ENCODE measurements around the gene TXNDC11.

TXNDC11 gene

GRCh38 chr16:11650641-11651591 lies 91.7 kb downstream of the TXNDC11 start:
- no peak for DNase-seq

DNA sequence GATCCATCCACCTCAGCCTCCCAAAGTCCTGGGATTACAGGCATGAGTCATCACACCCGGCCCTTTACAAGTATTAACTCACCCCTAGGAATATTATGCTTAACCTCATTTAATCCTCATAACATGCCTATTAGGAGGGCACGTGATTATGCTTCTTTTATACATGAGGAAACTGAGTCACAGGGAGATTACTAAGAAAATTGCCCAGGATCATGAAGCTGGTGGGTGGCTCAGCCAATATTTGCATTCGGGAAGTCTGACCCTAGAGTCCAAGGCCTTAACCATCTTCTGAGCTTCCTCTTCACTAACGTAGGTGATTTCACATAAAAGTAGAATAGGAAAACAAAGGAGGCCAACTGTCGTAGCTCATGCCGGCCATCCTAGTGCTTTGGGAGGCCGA lies 93.4 kb downstream of the TXNDC11 start:
- DNase-seq, result no peak

DNA sequence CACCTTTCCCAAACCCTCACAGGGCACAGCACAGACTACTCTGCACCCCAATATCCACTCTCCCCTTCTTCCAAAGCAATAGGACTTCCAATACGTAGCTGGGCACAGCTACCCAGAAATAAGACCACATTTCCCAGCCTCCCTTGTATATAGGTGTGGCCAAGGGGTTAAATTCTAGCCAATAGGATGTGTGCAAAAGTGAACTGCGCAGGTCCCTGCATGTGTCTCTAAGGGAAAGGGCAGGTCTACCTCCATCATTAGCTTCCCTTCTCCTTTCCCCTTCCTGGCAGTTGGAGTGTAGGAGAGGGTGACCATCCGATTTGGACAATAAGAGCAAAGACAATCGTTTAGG lies 99.9 kb downstream of the TXNDC11 start:
- DNase-seq, result no peak

- DNase-seq, result peak; percentile 50
Measured at GRCh38 chr16:11640987-11641817, 101.5 kb downstream of the TXNDC11 start.

- peak; percentile 92 for DNase-seq
Measured at GRCh38 chr16:11639925-11640899, 102.4 kb downstream of the TXNDC11 start.

DNA sequence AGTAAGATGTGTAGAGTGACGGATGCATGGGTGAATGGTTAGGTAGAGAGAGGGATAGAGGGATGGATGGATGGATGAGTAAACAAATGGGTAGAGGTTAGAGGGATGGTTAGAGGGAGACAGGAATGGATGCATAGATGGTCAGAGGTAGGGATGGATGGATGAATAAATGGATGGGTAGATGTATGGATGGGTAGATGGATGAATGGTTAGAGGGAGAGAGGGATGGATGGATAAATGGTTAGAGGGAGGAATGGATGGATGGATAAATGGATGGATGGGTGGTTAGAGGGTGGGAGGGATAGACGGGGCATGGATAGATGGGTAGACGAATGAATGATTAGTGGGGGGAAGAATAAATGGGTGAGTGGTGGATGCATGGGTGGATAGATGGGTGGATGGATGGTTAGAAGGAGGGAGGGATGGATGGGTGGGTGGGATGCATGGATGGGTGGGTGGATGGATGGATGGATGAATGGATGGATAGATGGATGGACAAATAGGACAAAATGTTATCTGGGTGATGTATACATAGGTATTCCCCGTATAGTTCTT lies 103.6 kb downstream of the TXNDC11 start:
- no peak for DNase-seq

GRCh38 chr16:11638140-11638539 lies 104.5 kb downstream of the TXNDC11 start:
- no peak for DNase-seq

DNA sequence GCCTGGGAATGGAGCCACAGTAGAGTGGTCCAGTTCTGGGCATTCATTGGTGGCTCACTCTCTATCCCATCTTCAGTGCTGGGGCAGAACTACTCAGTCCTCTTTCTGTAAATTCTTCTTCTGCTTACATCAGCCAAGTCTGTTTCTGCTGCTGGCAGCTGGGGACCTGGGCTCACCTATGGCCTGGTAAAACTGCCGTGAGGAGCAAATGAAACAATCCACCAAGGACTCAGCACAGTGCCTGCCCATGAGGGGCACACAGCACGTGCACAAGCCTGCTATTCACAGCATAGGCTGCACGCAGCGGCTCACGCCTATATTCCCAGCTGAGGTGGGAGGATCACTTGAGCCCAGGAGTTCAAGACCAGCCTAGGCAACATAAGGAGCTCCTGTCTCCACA lies 105.3 kb downstream of the TXNDC11 start:
- no peak for DNase-seq

DNA sequence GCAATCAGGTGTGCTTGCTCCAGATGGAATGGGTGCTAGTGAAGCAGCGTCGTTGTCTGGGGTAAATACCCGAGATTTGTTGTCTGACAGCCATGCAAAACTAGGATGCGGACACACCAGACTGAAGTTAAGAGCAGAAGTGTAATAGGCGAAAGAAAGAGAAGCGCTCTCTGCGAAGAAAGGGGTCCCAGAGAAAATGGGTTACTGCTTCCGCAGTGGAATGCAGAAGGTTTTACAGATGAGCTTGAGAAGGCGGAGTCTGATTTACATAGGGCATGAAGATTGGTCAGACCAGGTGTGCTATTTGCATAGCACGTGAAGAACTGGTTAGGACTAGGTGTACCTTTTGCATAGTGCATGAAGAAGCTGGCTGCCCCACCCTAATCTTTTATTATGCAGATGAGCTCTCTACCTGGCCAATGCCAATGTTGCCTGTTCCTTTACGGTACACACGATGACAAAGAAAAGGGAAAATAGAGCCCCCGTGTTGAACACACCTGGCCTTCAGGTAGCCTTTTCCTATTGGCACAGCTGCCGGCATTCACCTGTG lies 106.4 kb downstream of the TXNDC11 start:
- no peak for DNase-seq

- DNase-seq, result no peak
Measured at GRCh38 chr16:11635679-11636171, 106.9 kb downstream of the TXNDC11 start.

DNA sequence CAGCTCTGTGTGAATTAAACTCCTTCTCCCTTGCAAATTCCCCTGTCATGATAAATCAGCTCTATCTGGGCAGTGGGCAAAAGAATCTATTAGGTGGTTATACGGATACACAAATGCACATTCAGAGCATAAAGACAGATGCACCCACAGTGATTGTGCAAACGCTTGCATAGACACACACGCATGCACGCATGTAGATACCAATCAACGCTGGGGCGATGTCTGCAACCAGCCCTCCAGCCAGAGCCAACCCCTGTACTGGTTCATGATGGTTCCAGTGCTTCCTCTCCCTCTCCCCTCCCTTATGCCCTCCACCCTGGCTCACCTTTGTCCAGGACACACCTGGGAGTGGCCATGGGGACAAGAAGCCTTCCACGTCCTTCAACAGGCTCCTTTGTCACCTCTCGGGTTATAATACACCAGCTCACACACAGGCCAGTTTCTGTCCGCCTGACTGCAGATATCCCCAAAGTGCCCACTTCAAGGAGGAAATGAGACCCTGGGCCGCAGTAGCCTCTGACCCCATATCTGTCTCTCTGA lies 107.5 kb downstream of the TXNDC11 start:
- DNase-seq, result no peak

DNA sequence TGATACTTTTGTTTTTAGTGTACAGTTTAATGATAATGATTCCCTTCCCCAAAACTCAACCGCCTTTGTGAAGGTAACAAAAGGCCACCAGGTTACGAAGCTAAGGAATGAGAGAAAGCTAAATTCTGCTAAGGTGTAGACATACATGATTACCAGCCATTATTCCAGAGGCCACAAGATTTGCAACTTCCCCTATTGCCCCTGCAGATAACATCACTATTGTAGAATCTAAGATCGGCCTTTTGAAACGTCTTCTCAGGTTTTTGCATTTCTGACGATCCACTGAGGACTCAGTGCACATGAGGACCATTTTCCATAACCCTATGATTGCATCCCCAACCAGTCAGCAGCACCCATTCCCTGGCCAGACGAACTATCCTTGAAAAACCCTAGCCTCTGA lies 108.3 kb downstream of the TXNDC11 start:
- DNase-seq, result no peak

GRCh38 chr16:11633113-11633512 lies 109.5 kb downstream of the TXNDC11 start:
- no peak for DNase-seq

DNA sequence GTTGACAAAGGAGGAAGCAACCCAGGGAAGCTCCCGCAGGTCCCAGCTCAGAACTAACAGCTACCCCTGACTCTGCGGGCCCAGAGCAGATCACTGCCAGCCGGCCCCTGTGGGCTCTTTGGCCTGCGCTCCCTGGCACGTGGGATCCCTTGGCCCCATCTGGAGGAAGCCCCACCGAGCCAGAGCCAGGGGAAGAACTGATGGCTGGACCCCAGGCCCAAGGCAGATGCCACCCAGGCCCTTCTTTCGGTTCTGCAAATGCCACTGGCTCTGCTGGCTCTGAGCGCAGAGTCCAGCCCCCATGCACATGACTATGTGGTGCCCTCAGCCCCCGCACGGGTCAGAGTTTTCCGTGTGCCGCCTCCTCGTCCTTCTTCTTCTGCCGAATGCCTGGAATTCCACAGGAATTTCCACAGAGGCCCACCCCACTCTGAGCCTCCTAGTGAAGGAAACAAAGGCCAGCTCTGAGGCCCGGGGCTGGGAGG lies 110.2 kb downstream of the TXNDC11 start:
- DNase-seq, result no peak

DNA sequence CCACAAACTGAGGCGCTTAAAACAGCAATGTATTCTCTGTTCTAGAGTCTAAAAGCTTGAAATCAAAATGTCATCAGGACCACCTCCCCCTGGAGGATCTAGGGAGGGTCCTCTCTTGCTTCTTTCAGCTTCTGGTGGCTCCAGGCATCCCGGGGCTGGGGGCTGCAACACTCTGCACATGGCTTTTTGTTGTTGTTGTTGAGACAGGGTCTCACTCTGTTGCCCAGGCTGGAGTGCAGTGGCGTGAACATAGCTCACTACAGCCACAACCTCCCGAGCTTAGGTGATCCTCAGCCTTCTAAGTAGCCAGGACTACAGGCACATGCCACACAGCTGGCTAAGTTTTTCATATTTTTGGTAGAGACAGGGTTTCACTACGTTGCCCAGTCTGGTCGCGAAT lies 111.4 kb downstream of the TXNDC11 start:
- no peak for DNase-seq

- no peak for DNase-seq
Measured at GRCh38 chr16:11630768-11631056, 111.9 kb downstream of the TXNDC11 start.

GRCh38 chr16:11630046-11630767 lies 112.5 kb downstream of the TXNDC11 start:
- no peak for DNase-seq
